ENCODE results near the gene EIF4E2. TPM values are rescaled to one million over a fixed set of nuclear protein-coding genes. Genes with fewer than 3 reads are reported as not detected.

Gene EIF4E2
- total and polyA plus RNA-seq, 2 donors (not counting 3 experiments of a cell fraction or from before 2014, with no cell fraction given), result 50.0 to 96.5 TPM

DNA sequence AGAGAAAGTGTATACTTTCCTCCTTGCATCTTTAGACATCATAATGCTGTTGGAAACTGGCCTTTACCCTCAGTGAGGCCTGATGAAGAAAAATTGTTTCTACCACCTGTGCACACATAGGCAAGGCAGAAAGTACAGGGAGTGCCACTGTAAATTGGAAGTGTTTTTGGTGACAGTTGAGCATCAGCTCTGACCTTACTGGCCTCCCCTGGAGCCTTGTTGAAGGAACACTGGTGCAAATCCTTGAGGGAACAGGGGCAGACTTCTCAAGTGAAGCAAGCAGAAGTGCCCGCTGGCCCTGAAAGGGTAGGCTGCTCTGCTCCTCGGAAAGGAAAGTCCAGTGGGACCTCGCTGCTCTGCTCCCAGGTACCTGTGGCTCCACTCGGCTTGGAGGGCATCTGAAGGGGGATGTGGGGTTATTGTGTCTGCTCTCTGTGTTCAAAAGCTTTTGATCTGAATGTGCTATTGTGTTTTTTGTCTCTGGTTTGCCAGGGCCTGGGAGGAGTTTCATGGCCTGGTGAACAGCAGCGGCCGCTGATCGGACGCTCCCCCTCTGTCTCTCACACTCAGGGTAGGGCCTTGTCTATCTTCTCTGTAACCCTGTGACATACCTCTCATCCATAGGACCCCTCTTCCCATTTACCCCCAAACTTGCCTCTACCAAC lies 23.4 kb downstream of the EIF4E2 start:
- Histone ChIP-seq H3K4me3 (replicated peaks in 1 of 3; ENCODE audit: insufficient read depth in 1 of 3, low read depth in 1 of 3, low read length in 3 of 3) (no peak overlapping the region), H3K9me3 (replicated peaks; ENCODE audit: control insufficient read depth, insufficient read depth, low read length) (no peaks in the 10 kb centered on the region), H3K9ac (replicated peaks; ENCODE audit: extremely low read depth, insufficient read depth, low read length) (no peak overlapping the region), H3K36me3 (ENCODE audit: control insufficient read depth in 2 of 2, extremely low read depth in 1 of 2, insufficient read depth in 2 of 2, low read length in 2 of 2) (peaks cover 12 to 27% of the 10 kb centered on the region in 2 experiments), H3K79me2 (ENCODE audit: control insufficient read depth, insufficient read depth, low read length) (no peaks in the 10 kb centered on the region), H2AFZ (ENCODE audit: low read depth, low read length) (no peak overlapping the region), H3K9me1 (replicated peaks; ENCODE audit: control insufficient read depth, extremely low read depth, insufficient read depth, low read length) (no peaks in the 10 kb centered on the region), H3K4me1 (ENCODE audit: control insufficient read depth, extremely low read depth, insufficient read depth, low read length) (no peaks in the 10 kb centered on the region), H3K27me3 (ENCODE audit: control insufficient read depth in 2 of 2, insufficient read depth in 2 of 2, low read length in 2 of 2) (no peaks in the 10 kb centered on the region), H3K4me2 (ENCODE audit: insufficient read depth, low read length) (no peak overlapping the region), H4K20me1 (replicated peaks; ENCODE audit: control insufficient read depth, extremely low read depth, insufficient read depth, low read length) (no peaks in the 10 kb centered on the region), H3K27ac (ENCODE audit: insufficient read depth, low read depth, low read length) (no peak overlapping the region)
- no TSS peak for BruUV-seq (replicated peaks)
- dilution Hi-C loops (cut with MboI; ENCODE audit: extremely low pct_ligation_motif_present, low sequenced_read_pairs) (no loop called here), intact Hi-C loops (cut with micrococcal nuclease) (no loop called here)
- FAIRE-seq (no peak), DNase-seq (ENCODE audit: low read depth, low spot score) (no peak)
- CTCF ChIA-PET, result no interaction called here
- POLR2A ChIA-PET, result no interaction called here
- TF ChIP-seq JUN (IDR thresholded peaks at IDR 0.05; ENCODE audit: borderline replicate concordance, insufficient read depth, insufficient read length, low read depth) (no peak), POLR2AphosphoS5 (IDR thresholded peaks at IDR 0.05; ENCODE audit: insufficient read depth, low read depth, low read length) (no peak), POLR2A (IDR thresholded peaks at IDR 0.05; ENCODE audit: low read depth, low read length) (no peak), EZH2 (IDR thresholded peaks at IDR 0.05; ENCODE audit: borderline replicate concordance, low read depth, low read length, severe bottlenecking) (no peak), FOS (IDR thresholded peaks at IDR 0.05; ENCODE audit: borderline replicate concordance, insufficient read depth, low read length) (no peak), MYC (IDR thresholded peaks at IDR 0.05; ENCODE audit: low read depth, low read length) (no peak), GATA2 (IDR thresholded peaks at IDR 0.05; ENCODE audit: insufficient read depth, insufficient read length, low read depth, low read length) (no peak)
- TF ChIP-seq, protein P1, sequence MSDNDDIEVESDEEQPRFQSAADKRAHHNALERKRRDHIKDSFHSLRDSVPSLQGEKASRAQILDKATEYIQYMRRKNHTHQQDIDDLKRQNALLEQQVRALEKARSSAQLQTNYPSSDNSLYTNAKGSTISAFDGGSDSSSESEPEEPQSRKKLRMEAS (IDR thresholded peaks at IDR 0.05; ENCODE audit: insufficient read depth, insufficient read length), result no peak
- TF ChIP-seq, protein P2, sequence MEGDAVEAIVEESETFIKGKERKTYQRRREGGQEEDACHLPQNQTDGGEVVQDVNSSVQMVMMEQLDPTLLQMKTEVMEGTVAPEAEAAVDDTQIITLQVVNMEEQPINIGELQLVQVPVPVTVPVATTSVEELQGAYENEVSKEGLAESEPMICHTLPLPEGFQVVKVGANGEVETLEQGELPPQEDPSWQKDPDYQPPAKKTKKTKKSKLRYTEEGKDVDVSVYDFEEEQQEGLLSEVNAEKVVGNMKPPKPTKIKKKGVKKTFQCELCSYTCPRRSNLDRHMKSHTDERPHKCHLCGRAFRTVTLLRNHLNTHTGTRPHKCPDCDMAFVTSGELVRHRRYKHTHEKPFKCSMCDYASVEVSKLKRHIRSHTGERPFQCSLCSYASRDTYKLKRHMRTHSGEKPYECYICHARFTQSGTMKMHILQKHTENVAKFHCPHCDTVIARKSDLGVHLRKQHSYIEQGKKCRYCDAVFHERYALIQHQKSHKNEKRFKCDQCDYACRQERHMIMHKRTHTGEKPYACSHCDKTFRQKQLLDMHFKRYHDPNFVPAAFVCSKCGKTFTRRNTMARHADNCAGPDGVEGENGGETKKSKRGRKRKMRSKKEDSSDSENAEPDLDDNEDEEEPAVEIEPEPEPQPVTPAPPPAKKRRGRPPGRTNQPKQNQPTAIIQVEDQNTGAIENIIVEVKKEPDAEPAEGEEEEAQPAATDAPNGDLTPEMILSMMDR (IDR thresholded peaks at IDR 0.05; ENCODE audit: extremely low read depth in 1 of 2, insufficient read depth in 1 of 2, low read depth in 1 of 2, low read length in 2 of 2), result no peak

All from endothelial cell of umbilical vein (primary cell).